GM08714 (cell line): ENCODE measurements around the gene CDC5L.

Experiments used
- H3K4me3 ChIP-seq: fragments of 200-500 bp; sonication (Bioruptor generic); 2 replicates; pipeline ENCODE4 v1.5.1; 2014; ENCODE audit warnings: mild to moderate bottlenecking, low read length, inconsistent platforms
- ZNF274 ChIP-seq: IDR thresholded peaks from 2 replicates; pipeline ENCODE4 v1.6.1; 2012; ENCODE audit warnings: mild to moderate bottlenecking, low read depth, low read length

Gene CDC5L

GRCh38 chr6:44496665-44497369 is 109.3 kb downstream of the CDC5L start:
- no peak overlapping the region for H3K4me3 ChIP-seq
- no peak for TF ChIP-seq ZNF274

- TF ChIP-seq ZNF274, result no peak
- no peak overlapping the region for H3K4me3 ChIP-seq
These were observed 110.3 kb downstream of the CDC5L start for GRCh38 chr6:44497807-44498206.

GRCh38 chr6:44498436-44498835 is 110.9 kb downstream of the CDC5L start:
- H3K4me3 ChIP-seq, result no peak overlapping the region
- no peak for TF ChIP-seq ZNF274

- no peak overlapping the region for H3K4me3 ChIP-seq
- no peak for TF ChIP-seq ZNF274
These were observed 112.1 kb downstream of the CDC5L start for GRCh38 chr6:44499609-44500008.
